ENCODE data around the gene GLYATL1. TPM values are rescaled to one million over a fixed set of nuclear protein-coding genes. Genes with fewer than 3 reads are reported as not detected.

The GLYATL1 gene
- total and polyA plus RNA-seq, 2 of the 8 experiments (the other 6 are each of a cell fraction or from before 2014, with no cell fraction given), result 8.6 to 10.7 TPM

GRCh38 chr11:58933661-58934060 lies 5.6 kb upstream of the GLYATL1 start:
- no peaks in the 10 kb centered on the region for H3K23me2 ChIP-seq (ENCODE audit: low read depth, low read length)
- H3K79me1 ChIP-seq (ENCODE audit: low read depth, low read length), result no peaks in the 10 kb centered on the region; the same call in 1 of the 2 replicates
- H2BK5ac ChIP-seq (ENCODE audit: low read depth, low read length), result no peak overlapping the region
- ChIA-PET POLR2A (ENCODE audit: partially characterized antibody) (no interaction called here), CTCF (ENCODE audit: partially characterized antibody) (interaction anchor here (0.7 to 1.5 kb wide), 4 partner anchors 27 to 311 kb away, joined by 3 to 5 read pairs (median 3); no protein-coding TSS in a partner anchor)
- no peaks in the 10 kb centered on the region for H3K27me3 ChIP-seq (replicated peaks in 1 of 4; ENCODE audit: control insufficient read depth in 3 of 4, extremely low read depth in 1 of 4, insufficient read depth in 3 of 4, low read length in 3 of 4)
- no peak overlapping the region for H3K18ac ChIP-seq (ENCODE audit: extremely low read depth, low read length)
- H2AFZ ChIP-seq (ENCODE audit: low read length), result no peak overlapping the region
- FAIRE-seq (no peak), DNase-seq (ENCODE audit: low read depth in 1 of 2, low spot score in 2 of 2) (no peak)
- H3K4me2 ChIP-seq (ENCODE audit: insufficient read depth in 1 of 2, low read depth in 2 of 2, low read length in 2 of 2), result no peak overlapping the region
- H3K79me2 ChIP-seq (ENCODE audit: control insufficient read depth in 1 of 2, insufficient read depth in 2 of 2, low read length in 2 of 2), result no peaks in the 10 kb centered on the region; a peak in 1 of 4 replicates
- no peak overlapping the region for H3K23ac ChIP-seq (ENCODE audit: insufficient read length)
- H3K14ac ChIP-seq (ENCODE audit: insufficient read length), result no peak overlapping the region
- no peak overlapping the region for H2BK15ac ChIP-seq (ENCODE audit: low read length)
- H3K4me3 ChIP-seq (ENCODE audit: extremely low read depth in 1 of 4, insufficient read depth in 2 of 4, low read depth in 3 of 4, low read length in 4 of 4), result no peak overlapping the region
- H4K8ac ChIP-seq (ENCODE audit: extremely low read depth, insufficient read depth, low read length), result no peak overlapping the region; the same call in 1 of the 2 replicates
- no peaks in the 10 kb centered on the region for H4K20me1 ChIP-seq (replicated peaks in 1 of 2; ENCODE audit: control insufficient read depth in 1 of 2, insufficient read depth in 2 of 2, low read length in 2 of 2)
- H2BK12ac ChIP-seq (ENCODE audit: low read depth, low read length), result no peak overlapping the region
- H3K56ac ChIP-seq (replicated peaks; ENCODE audit: insufficient read length, low read depth, low read length), result no peak overlapping the region
- TF ChIP-seq POLR2AphosphoS5 (IDR thresholded peaks at IDR 0.05; ENCODE audit: low read depth, low read length), result no peak
- no peak for TF ChIP-seq ATF3 (IDR thresholded peaks at IDR 0.05; ENCODE audit: insufficient read depth, low read depth, low read length)
- no peak for TF ChIP-seq KDM4A (IDR thresholded peaks at IDR 0.05; ENCODE audit: low read depth, low read length, severe bottlenecking)
- TF ChIP-seq RBBP5 (IDR thresholded peaks at IDR 0.05; ENCODE audit: borderline replicate concordance, low read depth, low read length), result no peak
- TF ChIP-seq SIN3A (conservative IDR thresholded peaks at IDR 0.05 in 1 of 2, IDR thresholded peaks at IDR 0.05 in 1 of 2; ENCODE audit: low read depth in 1 of 2, low read length in 2 of 2), result no peak
- no peak for TF ChIP-seq HDAC6 (IDR thresholded peaks at IDR 0.05; ENCODE audit: low read depth, low read length)
- no peak for TF ChIP-seq USF2 (IDR thresholded peaks at IDR 0.05; ENCODE audit: low read length)
- TF ChIP-seq YY1 (IDR thresholded peaks at IDR 0.05; ENCODE audit: low read depth, low read length), result no peak
- TF ChIP-seq KDM1A (IDR thresholded peaks at IDR 0.05; ENCODE audit: borderline replicate concordance, low read length), result no peak
- no peak for TF ChIP-seq SP1 (IDR thresholded peaks at IDR 0.05; ENCODE audit: low read depth, low read length)
- no peak for TF ChIP-seq TAF7 (optimal IDR thresholded peaks at IDR 0.05; ENCODE audit: borderline replicate concordance, low read depth, low read length)
- TF ChIP-seq KDM5A (IDR thresholded peaks at IDR 0.05; ENCODE audit: low read length), result no peak
- H4K5ac ChIP-seq (ENCODE audit: insufficient read length, low read depth, low read length), result no peak overlapping the region
- H3K4ac ChIP-seq (replicated peaks; ENCODE audit: insufficient read length, low read depth, low read length), result no peak overlapping the region
- no peaks in the 10 kb centered on the region for H3K36me3 ChIP-seq (ENCODE audit: control insufficient read depth in 2 of 4, insufficient read depth in 4 of 4, low read length in 3 of 4)
- no peak overlapping the region for H2AK5ac ChIP-seq (ENCODE audit: low read depth, low read length)
- H3K9me3 ChIP-seq (ENCODE audit: insufficient read depth in 2 of 2, low read depth in 1 of 2, low read length in 1 of 2), result no peaks in the 10 kb centered on the region
- no peak overlapping the region for H3K9ac ChIP-seq (replicated peaks in 1 of 4; ENCODE audit: extremely low read depth in 1 of 4, low read depth in 3 of 4, low read length in 3 of 4)
- H3K4me1 ChIP-seq (replicated peaks in 1 of 4; ENCODE audit: control insufficient read depth in 3 of 4, insufficient read depth in 4 of 4, low read length in 3 of 4), result peaks cover 0 to 4% (median 3%) of the 10 kb centered on the region in 4 experiments; a peak in 4 of 7 replicates
- H2BK120ac ChIP-seq (replicated peaks; ENCODE audit: low read depth, low read length), result no peak overlapping the region
- H2BK20ac ChIP-seq (ENCODE audit: low read length), result no peak overlapping the region
- no peak overlapping the region for H3K27ac ChIP-seq (ENCODE audit: low read depth, low read length)
- WGBS, 2 experiments (ENCODE audit: extremely low coverage in 1 of 2, insufficient coverage in 1 of 2, insufficient read length in 1 of 2, insufficient replicate concordance in 2 of 2, low coverage in 1 of 2, low lambda C conversion rate in 2 of 2, missing lambda C conversion rate in 1 of 2), result 89% methylated on average over 3 of the region's 3 CpGs; no CpG with 5 or more reads in 1 of the 2 experiments
- H4K91ac ChIP-seq (replicated peaks; ENCODE audit: insufficient read length, low read length), result peak overlapping the region; percentile 3
